H1 (cell line): ENCODE results near the gene MOCS1. TPM values are rescaled to one million over a fixed set of nuclear protein-coding genes. Genes with fewer than 3 reads are reported as not detected.

Experiments used
- KDM1A ChIP-seq: fragments of 200-600, 300-600 bp; sonication (generic); IDR thresholded peaks from 2 replicates; pipeline ENCODE4 v1.7.1; 2016; ENCODE audit warnings: mild to moderate bottlenecking, low read length, borderline replicate concordance
- polyA plus RNA-seq, 7 experiments: library from polyadenylated mRNA; depleted of rRNA in 3 of 7; stranded (reverse) in 5 of 7; unstranded in 2 of 7; fragments of >200 nt in 5 of 7; fragments of 200-250 nt in 2 of 7; gene quantifications; 1 replicate in 5 of 7; 2 replicates in 1 of 7; 4 replicates in 1 of 7; pipeline versions ENCODE4 v1.2.1 to v1.2.3, GENCODE V29; 2011 to 2013; ENCODE audit warnings: missing spikeins in 2 of 7, mixed read lengths in 2 of 7
- total RNA-seq: library from RNA; stranded (reverse); fragmentation: NEBNext Ultra II Directional; extraction: Animal tissue kit (Norgen Biotek cat#: 25700); gene quantifications from 2 replicates; pipeline ENCODE4 v1.2.1, GENCODE V29; 2021
- TF ChIP-seq, protein P1 (sequence below): IDR thresholded peaks from 2 replicates; pipeline ENCODE4 v1.6.1; 2011; ENCODE audit warnings: low read length, improper control_type of control experiment

Gene MOCS1
- total and polyA plus RNA-seq, 2 of the 8 experiments (the other 6 are each of a cell fraction or from before 2014, with no cell fraction given) = 13.4 to 19.7 TPM

- TF ChIP-seq, protein P1, sequence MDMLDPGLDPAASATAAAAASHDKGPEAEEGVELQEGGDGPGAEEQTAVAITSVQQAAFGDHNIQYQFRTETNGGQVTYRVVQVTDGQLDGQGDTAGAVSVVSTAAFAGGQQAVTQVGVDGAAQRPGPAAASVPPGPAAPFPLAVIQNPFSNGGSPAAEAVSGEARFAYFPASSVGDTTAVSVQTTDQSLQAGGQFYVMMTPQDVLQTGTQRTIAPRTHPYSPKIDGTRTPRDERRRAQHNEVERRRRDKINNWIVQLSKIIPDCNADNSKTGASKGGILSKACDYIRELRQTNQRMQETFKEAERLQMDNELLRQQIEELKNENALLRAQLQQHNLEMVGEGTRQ = no peak
- no peak for TF ChIP-seq KDM1A
- TF ChIP-seq, all 59 proteins: peak for 0
Observed at GRCh38 chr6:39876826-39877225, 57.4 kb downstream of the MOCS1 start (continued).
